T-helper 17 cell (primary cell): Measurements from ENCODE around the gene PKNOX2. TPM values are rescaled to one million over a fixed set of nuclear protein-coding genes. Genes with fewer than 3 reads are reported as not detected.

ENCODE experiments used
- ATAC-seq: fragments of 150-1000 bp; cut with Tn5 transposase; 2 replicates; pipeline ENCODE4 v1.10.0; 2021; ENCODE audit warnings: mild to moderate bottlenecking, moderate library complexity
- DNase-seq, 3 donors: peaks; one replicate each; pipeline versions ENCODE4 v3.0.0 to v3.0.0-alpha.2; 2020 to 2021
- H3K9me3 ChIP-seq: one replicate; pipeline ENCODE4 v1.7.0; 2013; ENCODE audit warnings: low read length, mild to moderate bottlenecking; ENCODE audit not compliant: control insufficient read depth, poor library complexity, severe bottlenecking
- H3K27ac Mint-ChIP-seq: one replicate; pipeline ENCODE4 v1.8.0; 2022; ENCODE audit warnings: mild to moderate bottlenecking, moderate library complexity, mixed read lengths
- H3K27me3 Mint-ChIP-seq: one replicate; pipeline ENCODE4 v1.8.0; 2022; ENCODE audit warnings: mixed read lengths
- H3K36me3 Mint-ChIP-seq: one replicate; pipeline ENCODE4 v1.8.0; 2022; ENCODE audit warnings: low read depth, mixed read lengths
- H3K4me1 Mint-ChIP-seq: one replicate; pipeline ENCODE4 v1.8.0; 2022; ENCODE audit warnings: mild to moderate bottlenecking, mixed read lengths
- H3K4me3 Mint-ChIP-seq: one replicate; pipeline ENCODE4 v1.8.0; 2022; ENCODE audit warnings: mild to moderate bottlenecking, moderate library complexity, mixed read lengths
- total RNA-seq, 4 donors: library from RNA in 2 of 4; stranded (reverse) in 2 of 4; gene quantifications; one replicate each; pipeline ENCODE4 v1.2.3 and lab custom pipeline; 2022 to 2026

The PKNOX2 gene
- total RNA-seq, 2 donors from 2014 or later = not detected

DNA sequence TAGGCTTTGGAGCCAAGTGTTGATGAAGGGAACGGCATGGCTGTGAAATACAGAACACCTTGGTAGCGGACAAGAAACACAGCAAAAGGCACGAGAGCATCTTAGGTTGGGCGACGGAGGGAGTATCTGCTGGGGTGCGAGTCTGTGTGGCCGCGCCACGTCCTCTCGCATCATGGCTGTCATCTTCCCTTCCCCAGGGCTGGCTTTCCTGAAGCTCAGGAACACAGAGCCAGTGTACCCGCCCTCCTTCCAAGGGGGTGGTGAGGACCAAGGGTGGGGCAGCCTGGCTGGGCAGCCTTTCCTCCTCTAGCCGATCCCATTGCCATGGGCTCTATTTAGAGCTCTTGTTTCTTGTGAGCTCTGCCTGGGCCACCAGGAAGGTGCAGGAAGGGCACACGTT, 177.1 kb downstream of the PKNOX2 start:
- peaks cover 4% of the 10 kb centered on the region for H3K36me3 Mint-ChIP-seq

DNA sequence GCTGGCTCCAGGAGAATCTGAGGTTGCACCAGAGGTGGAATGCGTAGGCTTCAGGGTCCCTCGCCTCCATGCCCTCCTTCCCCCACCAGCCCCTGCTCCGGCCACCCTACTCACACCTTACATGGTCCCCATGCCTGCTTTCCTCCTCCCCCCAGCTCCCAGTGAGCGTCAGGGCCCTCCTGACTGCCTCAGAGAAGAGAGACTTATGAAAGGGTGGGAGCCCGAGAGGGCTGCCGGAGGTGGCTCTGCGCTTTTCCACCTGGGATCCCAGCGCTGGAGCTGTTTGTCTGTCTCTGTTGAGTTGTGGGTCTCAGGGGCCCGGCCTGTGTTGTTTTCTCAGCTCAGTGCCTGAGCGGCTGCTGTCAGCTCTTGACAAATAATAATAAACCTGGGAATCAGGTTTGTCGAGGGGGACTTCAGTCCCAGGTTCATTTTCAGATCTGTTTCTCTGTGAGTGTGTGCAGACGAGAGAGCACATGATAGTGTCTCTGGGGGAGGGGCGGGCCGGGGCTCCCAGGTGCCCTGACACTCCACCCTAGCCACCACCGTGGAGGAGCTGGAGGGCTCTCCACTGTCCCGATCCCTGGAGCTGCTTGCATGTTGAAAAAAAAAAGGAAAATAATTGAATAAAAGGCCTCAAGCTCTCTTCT, 177.9 kb downstream of the PKNOX2 start:
- H3K4me1 Mint-ChIP-seq = peaks cover 9% of the 10 kb centered on the region
- no peak overlapping the region for H3K27ac Mint-ChIP-seq
- DNase-seq (no peak), ATAC-seq (no peak)
- H3K9me3 ChIP-seq = no peaks in the 10 kb centered on the region
- peaks cover 45% of the 10 kb centered on the region for H3K27me3 Mint-ChIP-seq
- H3K36me3 Mint-ChIP-seq = peaks cover 4% of the 10 kb centered on the region
- no peak overlapping the region for H3K4me3 Mint-ChIP-seq

More for the DNA sequence above, 177.1 kb downstream of the PKNOX2 start:
- H3K4me1 Mint-ChIP-seq = peaks cover 9% of the 10 kb centered on the region
- no peaks in the 10 kb centered on the region for H3K9me3 ChIP-seq
- ATAC-seq (no peak), DNase-seq (no peak)
- H3K27me3 Mint-ChIP-seq = peaks cover 48% of the 10 kb centered on the region
- no peak overlapping the region for H3K4me3 Mint-ChIP-seq
- H3K27ac Mint-ChIP-seq = no peak overlapping the region

DNA sequence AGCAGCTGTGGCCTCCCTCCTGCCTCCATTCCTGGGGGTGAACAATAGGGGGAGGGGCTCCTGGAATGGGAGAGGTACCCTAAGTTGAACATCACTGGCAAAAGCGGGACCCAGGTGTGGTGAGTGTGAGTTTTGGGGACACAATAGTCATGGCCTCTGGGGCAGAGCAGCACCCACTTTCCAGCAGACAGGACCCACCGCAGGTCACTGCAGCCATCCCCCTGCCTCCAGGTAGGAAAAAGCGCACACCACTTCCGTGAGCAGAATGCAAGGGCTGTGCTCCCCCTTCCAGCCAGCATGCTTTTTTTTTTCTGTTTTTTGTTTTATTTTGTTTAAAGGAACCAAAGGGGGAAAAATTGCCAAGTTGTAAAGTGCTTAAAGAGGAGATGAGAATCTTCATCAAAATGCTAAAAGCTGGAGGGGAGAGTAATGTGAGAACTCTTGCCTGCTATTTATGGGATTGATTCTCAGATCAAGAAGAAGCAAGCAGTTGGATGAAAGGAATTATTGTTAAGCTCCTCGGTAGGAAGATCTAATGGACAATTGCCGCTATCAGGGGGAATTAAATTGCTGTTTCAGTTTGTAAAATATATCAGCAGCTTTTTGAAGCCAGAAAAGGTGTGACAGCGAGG, 178.7 kb downstream of the PKNOX2 start:
- ATAC-seq (no peak), DNase-seq (no peak)
- Mint-ChIP-seq H3K36me3 (peaks cover 4% of the 10 kb centered on the region), H3K4me1 (peaks cover 9% of the 10 kb centered on the region), H3K4me3 (no peak overlapping the region), H3K27ac (no peak overlapping the region), H3K27me3 (peaks cover 42% of the 10 kb centered on the region)
- no peaks in the 10 kb centered on the region for H3K9me3 ChIP-seq

DNA sequence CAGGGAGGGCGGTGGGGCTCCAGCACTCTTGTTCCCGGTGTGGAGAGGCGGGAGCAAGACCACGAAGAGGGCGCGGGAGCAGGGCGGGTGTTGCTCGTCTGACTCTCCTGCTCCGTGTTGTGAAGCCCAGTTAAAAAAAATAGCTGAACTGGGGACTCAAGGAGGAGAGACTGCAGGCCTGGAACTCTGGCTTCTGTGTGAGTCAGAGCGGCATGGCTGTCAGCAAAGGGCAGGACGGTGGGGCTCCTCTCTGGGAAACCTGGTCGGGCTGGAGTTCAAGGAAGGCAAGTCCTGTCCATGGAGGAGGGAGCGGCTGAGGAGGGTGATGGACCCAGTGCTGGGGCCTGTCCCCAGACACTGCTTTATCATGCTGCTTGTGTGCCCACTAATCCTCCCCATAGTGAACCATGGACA, 179.2 kb downstream of the PKNOX2 start:
- Mint-ChIP-seq H3K36me3 (peaks cover 4% of the 10 kb centered on the region), H3K27ac (no peak overlapping the region), H3K4me1 (peaks cover 9% of the 10 kb centered on the region), H3K27me3 (peaks cover 41% of the 10 kb centered on the region), H3K4me3 (no peak overlapping the region)
- DNase-seq = no peak
- H3K9me3 ChIP-seq = no peaks in the 10 kb centered on the region
- no peak for ATAC-seq

DNA sequence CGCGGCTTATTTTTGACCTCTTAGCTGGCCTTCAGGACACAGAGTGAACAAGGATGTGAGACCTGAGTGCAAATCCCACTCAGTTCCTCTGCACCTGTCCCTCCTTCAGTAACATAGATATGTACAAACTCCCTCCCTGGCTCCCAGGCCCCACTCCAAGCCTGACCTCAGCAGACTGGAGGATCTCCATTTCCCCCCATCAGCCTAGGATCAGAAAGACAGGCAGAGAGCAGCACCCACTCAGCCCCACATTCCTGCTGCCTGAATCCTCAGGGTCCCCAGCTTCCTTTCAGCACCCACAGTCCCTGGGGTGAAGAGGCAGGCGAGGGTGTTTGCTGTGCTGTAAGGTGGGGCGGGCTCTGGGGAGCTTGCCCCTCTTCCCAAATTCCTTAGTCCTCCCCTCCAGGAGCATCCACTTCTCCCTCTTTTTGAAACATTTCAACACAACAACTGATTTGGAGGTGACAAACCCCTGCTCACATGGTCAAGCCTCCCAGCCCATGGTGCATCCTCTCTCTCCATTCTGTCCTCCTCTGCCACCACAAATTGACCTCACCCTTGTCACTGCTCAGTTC, 180.4 kb downstream of the PKNOX2 start:
- Mint-ChIP-seq H3K4me1 (peaks cover 9% of the 10 kb centered on the region), H3K27ac (no peak overlapping the region), H3K27me3 (peaks cover 37% of the 10 kb centered on the region), H3K4me3 (no peak overlapping the region), H3K36me3 (peaks cover 2% of the 10 kb centered on the region)
- ATAC-seq = no peak
- H3K9me3 ChIP-seq = no peaks in the 10 kb centered on the region
- no peak for DNase-seq

DNA sequence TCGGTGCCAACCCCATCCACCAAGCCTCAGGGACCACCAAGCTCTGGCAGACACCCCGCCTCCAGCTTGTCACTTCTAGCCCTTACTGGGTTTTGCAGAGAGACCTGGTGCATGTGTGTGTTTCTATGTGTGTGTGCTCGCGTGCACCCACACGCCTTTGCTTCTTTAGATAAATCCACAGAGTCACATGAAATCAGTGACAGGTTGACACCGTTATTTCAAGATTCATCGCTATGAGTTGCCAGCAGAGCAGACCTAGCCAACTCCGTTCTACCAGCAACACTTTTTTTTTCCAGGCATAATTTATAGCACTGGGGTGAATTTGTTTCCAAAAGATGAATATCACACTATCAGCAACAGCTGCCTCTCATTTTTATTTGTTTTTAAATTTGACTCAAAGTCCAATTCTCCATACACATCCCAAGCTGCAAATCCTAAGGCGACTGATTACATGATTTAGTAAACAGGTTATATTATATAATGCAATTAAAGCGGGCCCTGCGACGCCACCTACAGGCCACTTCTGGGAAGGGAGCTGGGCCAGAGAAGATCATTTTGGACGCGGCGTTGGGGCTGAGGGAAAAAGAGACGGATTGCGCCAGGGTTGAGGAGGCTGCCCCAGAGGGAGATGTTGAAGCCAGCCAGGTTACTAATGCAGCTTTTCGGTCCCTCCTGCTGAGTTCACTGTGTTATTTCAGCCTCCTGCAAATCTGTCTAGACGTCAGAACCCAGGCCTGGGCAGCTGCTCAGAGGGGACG, 181.0 kb downstream of the PKNOX2 start:
- peak; percentile 13 to 32 (median 25) for DNase-seq
- H3K4me3 Mint-ChIP-seq = no peak overlapping the region
- H3K27ac Mint-ChIP-seq = no peak overlapping the region
- H3K36me3 Mint-ChIP-seq = peaks cover 2% of the 10 kb centered on the region
- H3K9me3 ChIP-seq = no peaks in the 10 kb centered on the region
- peaks cover 36% of the 10 kb centered on the region for H3K27me3 Mint-ChIP-seq
- peak; percentile 61 for ATAC-seq
- H3K4me1 Mint-ChIP-seq = peaks cover 9% of the 10 kb centered on the region

DNA sequence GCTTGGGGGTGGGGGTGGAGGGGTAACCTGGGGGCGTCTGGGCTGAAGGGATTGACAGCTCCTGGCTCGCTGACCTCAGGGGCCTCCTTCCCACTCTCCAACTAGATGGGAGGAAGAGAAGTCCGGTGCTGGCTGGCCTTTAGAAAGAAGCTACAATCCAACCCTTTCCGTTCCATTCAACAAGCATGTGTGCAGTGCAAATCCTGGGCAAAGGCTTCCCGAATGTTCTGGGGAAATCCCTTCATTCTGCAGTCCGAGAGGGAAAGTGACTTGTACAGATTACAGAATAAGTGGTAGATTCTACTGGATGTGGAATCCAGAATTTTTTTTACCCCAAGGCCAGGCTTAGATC, 181.6 kb downstream of the PKNOX2 start:
- H3K36me3 Mint-ChIP-seq = peaks cover 2% of the 10 kb centered on the region
- ATAC-seq = no peak
- peaks cover 36% of the 10 kb centered on the region for H3K27me3 Mint-ChIP-seq
- DNase-seq = no peak
- H3K27ac Mint-ChIP-seq = no peak overlapping the region
- H3K4me3 Mint-ChIP-seq = no peak overlapping the region
- H3K4me1 Mint-ChIP-seq = peaks cover 9% of the 10 kb centered on the region
- H3K9me3 ChIP-seq = no peaks in the 10 kb centered on the region

DNA sequence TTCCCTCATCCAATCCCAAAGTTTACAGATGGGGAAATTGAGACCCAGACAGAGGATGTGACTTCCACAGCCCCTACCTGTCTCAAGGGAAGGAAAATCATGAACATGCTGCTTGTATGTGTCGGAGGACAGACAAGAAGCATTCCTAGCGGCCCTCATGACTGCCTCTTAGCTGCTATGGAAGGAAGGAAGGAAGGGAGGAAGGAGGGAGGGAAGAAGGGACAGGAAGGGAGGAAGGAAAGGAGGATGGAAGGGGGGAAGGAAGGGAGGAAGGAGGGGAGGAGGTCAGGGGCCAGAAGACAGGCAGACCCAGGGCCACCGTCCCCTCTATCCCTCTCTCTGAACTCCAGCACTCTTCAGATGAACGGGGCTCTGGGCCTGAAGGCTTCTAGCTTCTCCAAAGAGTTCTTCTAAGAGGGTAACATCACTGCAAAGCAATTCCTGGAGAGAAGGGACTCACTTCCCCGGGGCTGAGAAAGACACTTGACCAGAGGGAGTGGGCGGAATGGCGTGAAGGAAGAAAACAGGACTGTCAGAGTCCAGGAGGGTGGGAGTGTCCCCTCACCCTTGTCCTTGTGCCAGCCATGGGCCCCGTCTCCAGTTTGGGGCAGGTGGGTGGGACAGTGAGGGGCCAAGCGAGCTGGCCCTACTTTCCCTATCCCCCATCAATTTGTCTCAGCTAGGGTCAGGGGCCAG, 182.2 kb downstream of the PKNOX2 start:
- H3K4me3 Mint-ChIP-seq = no peak overlapping the region
- H3K9me3 ChIP-seq = no peaks in the 10 kb centered on the region
- no peak overlapping the region for H3K27ac Mint-ChIP-seq
- peaks cover 2% of the 10 kb centered on the region for H3K36me3 Mint-ChIP-seq
- no peak for ATAC-seq
- peaks cover 39% of the 10 kb centered on the region for H3K27me3 Mint-ChIP-seq
- no peak for DNase-seq
- H3K4me1 Mint-ChIP-seq = peaks cover 7% of the 10 kb centered on the region

DNA sequence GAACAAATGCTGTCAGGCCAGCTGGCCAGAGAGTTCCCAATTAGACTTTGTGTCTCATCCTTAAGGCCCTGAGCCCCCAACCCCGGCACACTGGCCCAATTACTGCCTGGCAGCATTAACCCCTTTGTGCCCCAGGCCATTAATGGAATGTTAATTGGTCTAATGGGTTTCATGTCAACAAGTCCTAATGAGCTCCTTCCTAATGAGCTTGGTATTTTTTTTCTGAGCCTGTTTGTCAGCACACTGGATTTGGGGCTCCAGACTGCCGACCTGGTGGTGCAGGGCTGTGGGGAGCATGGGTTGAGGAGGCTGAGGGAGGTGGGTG, 182.7 kb downstream of the PKNOX2 start:
- Mint-ChIP-seq H3K27me3 (peaks cover 44% of the 10 kb centered on the region), H3K27ac (no peak overlapping the region), H3K36me3 (peaks cover 2% of the 10 kb centered on the region), H3K4me3 (no peak overlapping the region), H3K4me1 (peaks cover 7% of the 10 kb centered on the region)
- DNase-seq (no peak), ATAC-seq (no peak)
- no peaks in the 10 kb centered on the region for H3K9me3 ChIP-seq

DNA sequence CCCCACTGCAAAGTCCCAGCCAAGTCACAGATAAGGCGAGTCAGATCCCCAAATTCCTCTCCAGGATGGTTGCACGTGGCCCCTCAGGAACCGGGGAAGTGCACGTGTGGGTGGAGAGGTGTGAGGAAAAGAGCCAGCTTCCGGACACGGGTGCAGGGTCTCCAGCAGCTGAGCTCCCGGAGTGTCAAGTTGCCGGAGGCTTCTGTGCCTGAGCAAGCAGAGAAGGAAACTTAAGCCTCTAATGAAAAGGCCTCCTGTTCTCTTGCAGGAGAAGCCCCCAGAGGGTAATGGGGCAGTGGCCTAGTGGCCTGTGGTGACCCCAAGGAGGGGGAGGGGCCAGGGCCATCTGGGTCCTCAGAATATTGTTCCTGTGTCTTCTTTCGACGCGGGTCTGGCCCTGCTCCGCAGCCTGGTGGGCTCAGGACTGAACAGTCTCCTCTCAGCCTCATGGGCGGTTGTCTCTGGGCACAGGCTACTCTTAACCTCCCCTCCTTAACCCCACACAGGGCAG, 183.6 kb downstream of the PKNOX2 start:
- Mint-ChIP-seq H3K36me3 (peaks cover 2% of the 10 kb centered on the region), H3K27me3 (peaks cover 48% of the 10 kb centered on the region), H3K27ac (no peak overlapping the region), H3K4me3 (no peak overlapping the region), H3K4me1 (peaks cover 7% of the 10 kb centered on the region)
- ATAC-seq (no peak), DNase-seq (no peak)
- H3K9me3 ChIP-seq = no peaks in the 10 kb centered on the region

DNA sequence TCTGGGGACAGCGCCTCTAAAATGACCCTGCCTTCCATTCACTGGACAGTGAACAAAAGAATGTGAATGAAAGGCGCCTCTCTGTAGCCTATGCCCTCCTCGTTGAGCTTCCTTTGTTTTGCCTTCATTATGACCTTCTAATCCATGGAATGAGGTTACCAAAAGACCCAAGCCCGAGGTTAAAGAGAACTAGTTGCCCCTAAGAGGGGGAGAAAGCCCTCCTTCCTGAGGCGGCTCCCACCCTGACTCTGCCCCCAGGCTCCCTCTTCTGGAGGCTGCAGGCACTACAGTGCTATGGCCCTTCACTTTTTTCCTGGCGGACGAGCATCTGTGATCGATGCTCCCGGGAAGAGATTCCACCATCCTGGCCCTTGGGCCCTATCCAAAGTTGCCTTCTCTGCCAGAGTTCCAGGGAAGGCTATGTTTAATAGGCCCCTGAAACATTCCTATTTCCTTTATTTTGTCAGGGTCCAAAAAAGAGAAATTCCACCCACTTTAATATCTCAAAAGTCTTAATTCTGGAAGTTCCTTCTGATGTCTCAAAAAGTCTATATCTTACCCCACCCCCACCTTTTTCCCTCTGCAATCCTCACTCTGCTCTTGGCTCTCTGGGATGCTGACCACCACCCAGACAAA, 184.2 kb downstream of the PKNOX2 start:
- Mint-ChIP-seq H3K4me3 (no peak overlapping the region), H3K4me1 (peaks cover 7% of the 10 kb centered on the region), H3K27ac (no peak overlapping the region), H3K27me3 (peaks cover 43% of the 10 kb centered on the region), H3K36me3 (peaks cover 2% of the 10 kb centered on the region)
- DNase-seq (peak in 2 of 3 donors; percentile 12 to 40), ATAC-seq (peak; percentile 66)
- H3K9me3 ChIP-seq = no peaks in the 10 kb centered on the region

DNA sequence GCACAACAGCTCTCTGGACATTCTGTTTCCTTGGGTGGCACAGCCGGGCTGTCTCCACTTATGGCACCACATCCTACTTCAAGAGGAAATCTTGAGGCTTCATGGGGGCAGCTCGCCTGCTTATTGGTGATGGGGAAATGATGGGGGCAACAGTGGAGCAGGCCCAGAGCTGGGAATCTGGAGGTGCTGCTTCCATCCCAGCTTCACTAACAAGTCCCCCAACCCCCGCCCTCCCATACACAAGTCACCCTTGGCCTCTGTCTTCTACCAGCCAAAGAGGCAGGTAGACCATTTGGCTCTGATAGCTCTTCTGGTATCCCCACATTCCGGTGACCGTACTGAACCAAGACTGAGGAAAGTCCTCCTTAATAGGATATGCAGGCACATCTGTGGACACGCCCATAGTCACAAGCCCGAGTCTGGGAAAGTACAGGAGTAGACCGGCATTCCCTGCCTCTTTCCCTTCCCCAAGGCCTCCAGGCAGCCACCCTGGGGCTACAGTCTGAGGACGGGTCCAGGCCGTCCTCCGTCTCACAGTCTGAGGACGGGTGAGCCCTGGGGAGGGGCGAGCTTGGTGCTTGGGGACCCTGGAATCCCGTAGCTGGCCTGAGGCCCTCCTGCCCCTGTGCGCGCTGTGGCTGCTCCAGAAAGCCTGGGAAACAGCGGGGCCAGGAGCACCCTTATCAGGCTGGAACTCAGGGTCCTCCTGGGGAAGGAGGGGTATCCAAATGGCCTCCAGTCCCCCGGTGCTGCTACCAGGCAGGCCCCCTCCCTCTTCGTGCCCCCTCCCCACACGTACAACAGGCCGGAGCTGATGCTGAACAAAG, 185.9 kb downstream of the PKNOX2 start:
- DNase-seq = no peak
- H3K9me3 ChIP-seq = no peaks in the 10 kb centered on the region
- no peaks in the 10 kb centered on the region for H3K36me3 Mint-ChIP-seq
- peaks cover 7% of the 10 kb centered on the region for H3K4me1 Mint-ChIP-seq
- no peak overlapping the region for H3K4me3 Mint-ChIP-seq
- H3K27ac Mint-ChIP-seq = no peak overlapping the region
- ATAC-seq = no peak
- H3K27me3 Mint-ChIP-seq = peaks cover 30% of the 10 kb centered on the region
